ENCODE results near the gene HMGN3. TPM values are rescaled to one million over a fixed set of nuclear protein-coding genes. Genes with fewer than 3 reads are reported as not detected.

Gene HMGN3
- total and polyA plus RNA-seq, 10 donors, result 38.3 to 115 (median 57.9) TPM

GRCh38 chr6:79212859-79213258 is 21.6 kb downstream of the HMGN3 start:
- DNase-seq, result no peak
- Histone ChIP-seq H3K36me3 (peaks cover 0 to 45% (median 0%) of the 10 kb centered on the region in 6 donors), H3K27me3 (replicated peaks in 1 of 7) (no peaks in the 10 kb centered on the region), H3K9me3 (no peaks in the 10 kb centered on the region), H3K4me1 (peaks cover 0 to 11% (median 0%) of the 10 kb centered on the region in 6 donors), H3K4me3 (no peak overlapping the region), H3K27ac (no peak overlapping the region)
- intact Hi-C loops (cut with DNase I; ENCODE audit: low total_unique reads), result no loop called here
- 94 to 99% (median 99%) methylated on average over 2 of the region's 2 CpGs for WGBS, 5 donors
- no peak for TF ChIP-seq POLR2A (IDR thresholded peaks at IDR 0.05)
- TF ChIP-seq CTCF (IDR thresholded peaks at IDR 0.05 in 8 of 11, conservative IDR thresholded peaks at IDR 0.05 in 3 of 11), result no peak
- TF ChIP-seq POLR2AphosphoS5 (IDR thresholded peaks at IDR 0.05), result no peak

DNA sequence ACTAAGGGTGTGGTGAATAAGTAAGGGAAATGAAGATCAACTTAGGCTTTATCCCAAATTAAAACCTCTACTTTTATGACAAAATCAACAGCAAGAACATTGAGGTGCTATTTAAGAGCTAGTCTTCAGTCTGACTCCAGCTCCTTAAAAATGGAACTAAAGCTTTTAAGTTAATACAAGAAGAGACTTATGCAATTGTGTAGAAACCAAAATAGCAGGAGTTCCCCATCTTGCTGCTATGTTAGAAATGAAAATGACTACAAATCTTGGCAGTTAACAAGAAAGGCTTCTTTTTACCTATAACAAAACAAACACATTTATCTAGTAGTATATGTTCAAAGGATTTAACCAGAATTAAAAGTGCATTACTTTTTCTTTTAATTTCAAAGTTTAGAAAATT is 25.7 kb downstream of the HMGN3 start:
- no peak for TF ChIP-seq POLR2AphosphoS5 (IDR thresholded peaks at IDR 0.05)
- no peak for TF ChIP-seq POLR2A (IDR thresholded peaks at IDR 0.05)
- TF ChIP-seq CTCF (IDR thresholded peaks at IDR 0.05 in 8 of 11, conservative IDR thresholded peaks at IDR 0.05 in 3 of 11), result no peak
- H3K36me3 ChIP-seq, result peaks cover 0 to 70% (median 0%) of the 10 kb centered on the region in 6 donors
- no peaks in the 10 kb centered on the region for H3K4me1 ChIP-seq
- H3K9me3 ChIP-seq, result no peaks in the 10 kb centered on the region
- no peak overlapping the region for H3K27ac ChIP-seq
- intact Hi-C loops (cut with DNase I; ENCODE audit: low total_unique reads), result no loop called here
- no peak for DNase-seq
- H3K27me3 ChIP-seq (replicated peaks in 1 of 7), result no peaks in the 10 kb centered on the region
- no peak overlapping the region for H3K4me3 ChIP-seq

GRCh38 chr6:79203753-79204253 is 30.7 kb downstream of the HMGN3 start:
- H3K27me3 ChIP-seq (replicated peaks in 1 of 7), result no peaks in the 10 kb centered on the region
- TF ChIP-seq POLR2A (IDR thresholded peaks at IDR 0.05) (no peak), CTCF (IDR thresholded peaks at IDR 0.05 in 8 of 11, conservative IDR thresholded peaks at IDR 0.05 in 3 of 11) (no peak), POLR2AphosphoS5 (IDR thresholded peaks at IDR 0.05) (no peak)
- no peaks in the 10 kb centered on the region for H3K9me3 ChIP-seq
- 87 to 96% (median 95%) methylated on average over 3 of the region's 3 CpGs for WGBS, 5 donors
- H3K4me3 ChIP-seq, result no peak overlapping the region
- no peaks in the 10 kb centered on the region for H3K4me1 ChIP-seq
- peaks cover 0 to 73% (median 2%) of the 10 kb centered on the region in 6 donors for H3K36me3 ChIP-seq
- intact Hi-C loops (cut with DNase I; ENCODE audit: low total_unique reads), result no loop called here
- no peak overlapping the region for H3K27ac ChIP-seq
- no peak for DNase-seq

DNA sequence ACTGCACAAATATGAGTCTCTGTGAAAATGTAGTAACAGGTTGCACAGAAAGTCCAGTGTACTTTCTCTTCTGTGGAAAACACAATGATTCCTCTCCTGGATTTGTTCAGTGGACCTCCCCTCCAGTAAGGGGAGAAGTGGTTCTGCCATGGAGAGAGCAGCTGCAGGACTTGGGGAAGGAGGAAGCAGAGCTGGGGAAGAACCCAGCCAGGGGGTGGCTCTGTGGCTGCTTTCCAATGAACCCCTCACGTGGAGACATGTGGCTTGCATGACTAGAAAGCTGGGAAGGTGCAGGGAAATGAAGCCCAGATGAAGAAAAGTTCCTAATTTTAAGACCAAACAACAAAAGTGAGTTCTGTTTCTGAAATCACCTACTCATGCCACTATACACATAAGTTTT is 31.9 kb downstream of the HMGN3 start:
- H3K36me3 ChIP-seq, result peaks cover 0 to 61% (median 2%) of the 10 kb centered on the region in 6 donors
- H3K4me1 ChIP-seq, result no peaks in the 10 kb centered on the region
- 48 to 73% (median 68%) methylated on average over 1 of the region's 1 CpG for WGBS, 5 donors
- no peak overlapping the region for H3K4me3 ChIP-seq
- TF ChIP-seq CTCF (IDR thresholded peaks at IDR 0.05 in 8 of 11, conservative IDR thresholded peaks at IDR 0.05 in 3 of 11) (no peak), POLR2AphosphoS5 (IDR thresholded peaks at IDR 0.05) (no peak), POLR2A (IDR thresholded peaks at IDR 0.05) (no peak)
- DNase-seq, result no peak
- intact Hi-C loops (cut with DNase I; ENCODE audit: low total_unique reads), result no loop called here
- no peaks in the 10 kb centered on the region for H3K9me3 ChIP-seq
- no peaks in the 10 kb centered on the region for H3K27me3 ChIP-seq (replicated peaks in 1 of 7)
- no peak overlapping the region for H3K27ac ChIP-seq

Data from spleen (tissue), 11 donors.